Measurements from ENCODE around the gene NRROS. TPM values are rescaled to one million over a fixed set of nuclear protein-coding genes. Genes with fewer than 3 reads are reported as not detected.

Gene NRROS
- total RNA-seq, 1 donor, result 2.9 TPM

GRCh38 chr3:196691386-196691785 is 51.9 kb downstream of the NRROS start:
- DNase-seq (ENCODE audit: low read depth), result no peak

GRCh38 chr3:196694202-196694638 is 54.7 kb downstream of the NRROS start:
- no peak overlapping the region for H3K4me3 ChIP-seq (ENCODE audit: low read depth, low read length)
- TF ChIP-seq CTCF (IDR thresholded peaks at IDR 0.05; ENCODE audit: insufficient read depth, low read length), result no peak
- peak; percentile 35 for DNase-seq (ENCODE audit: low read depth)

More at GRCh38 chr3:196691386-196691785, 51.9 kb downstream of the NRROS start:
- no peak for TF ChIP-seq CTCF (IDR thresholded peaks at IDR 0.05; ENCODE audit: insufficient read depth, low read length)
- H3K4me3 ChIP-seq (ENCODE audit: low read depth, low read length), result no peak overlapping the region

GRCh38 chr3:196694941-196695848 is 55.7 kb downstream of the NRROS start:
- no peak overlapping the region for H3K4me3 ChIP-seq (ENCODE audit: low read depth, low read length)
- no peak for DNase-seq (ENCODE audit: low read depth)
- TF ChIP-seq CTCF (IDR thresholded peaks at IDR 0.05; ENCODE audit: insufficient read depth, low read length), result no peak

- no peak for TF ChIP-seq CTCF (IDR thresholded peaks at IDR 0.05; ENCODE audit: insufficient read depth, low read length)
- H3K4me3 ChIP-seq (ENCODE audit: low read depth, low read length), result no peak overlapping the region
- no peak for DNase-seq (ENCODE audit: low read depth)
Measured at GRCh38 chr3:196695849-196696226, 56.3 kb downstream of the NRROS start.

- H3K4me3 ChIP-seq (ENCODE audit: low read depth, low read length), result no peak overlapping the region
- TF ChIP-seq CTCF (IDR thresholded peaks at IDR 0.05; ENCODE audit: insufficient read depth, low read length), result no peak
- DNase-seq (ENCODE audit: low read depth), result no peak
Measured at GRCh38 chr3:196697270-196697669, 57.8 kb downstream of the NRROS start.

GRCh38 chr3:196699749-196700148 is 60.3 kb downstream of the NRROS start:
- H3K4me3 ChIP-seq (ENCODE audit: low read depth, low read length), result no peak overlapping the region
- TF ChIP-seq CTCF (IDR thresholded peaks at IDR 0.05; ENCODE audit: insufficient read depth, low read length), result no peak
- no peak for DNase-seq (ENCODE audit: low read depth)
